K562 (cell line): ENCODE data around the gene DYNLT4. TPM values are rescaled to one million over a fixed set of nuclear protein-coding genes. Genes with fewer than 3 reads are reported as not detected.
A peak's percentile ranks its signal among the peaks of the same experiment; 100 is the strongest.

Source experiments
- ARNT ChIP-seq, 2 experiments: fragments of 450-650 bp; IDR thresholded peaks; 2 replicates each; pipeline ENCODE4 v1.6.1; 2016; ENCODE audit warnings: mild to moderate bottlenecking in 1 of 2
- CBX1 ChIP-seq: sonication (generic); IDR thresholded peaks from 2 replicates; pipeline ENCODE4 v1.6.1; 2016; ENCODE audit warnings: antibody characterized with exemption, low read depth, mild to moderate bottlenecking
- CBX3 ChIP-seq, 2 experiments: IDR thresholded peaks; 1 replicate in 1 of 2; 2 replicates in 1 of 2; pipeline ENCODE4 v1.6.1; 2012; ENCODE audit warnings: inconsistent platforms in 2 of 2, low read length in 2 of 2, borderline replicate concordance in 1 of 2, control low read depth in 1 of 2
- CHD2 ChIP-seq: IDR thresholded peaks from 2 replicates; pipeline ENCODE4 v1.6.1; 2011; ENCODE audit warnings: low read depth, low read length
- HDAC1 ChIP-seq, 2 experiments: fragments of 450-650 bp; IDR thresholded peaks; 2 replicates each; pipeline ENCODE4 v1.6.1; 2016 to 2017; ENCODE audit warnings: inconsistent platforms in 1 of 2, mild to moderate bottlenecking in 1 of 2, moderate library complexity in 1 of 2
- JUN ChIP-seq, 2 experiments: sonication (generic) in 1 of 2; formaldehyde crosslinking in 1 of 2; IDR thresholded peaks; 2 replicates each; pipeline versions ENCODE4 v1.6.1 to v1.8.0; 2012 to 2022; ENCODE audit warnings: borderline replicate concordance in 2 of 2, mild to moderate bottlenecking in 2 of 2, improper control_type of control experiment in 1 of 2, low read depth in 1 of 2, low read length in 1 of 2, missing genetic modification reagents in 1 of 2
- JUNB ChIP-seq: fragments of 450-650 bp; formaldehyde crosslinking; conservative IDR thresholded peaks from 2 replicates; pipeline ENCODE4 v1.4.0; 2020; ENCODE audit warnings: mild to moderate bottlenecking
- MCM7 ChIP-seq, 2 experiments: fragments of 450-650 bp; IDR thresholded peaks; 2 replicates each; pipeline ENCODE4 v1.6.1; 2016 to 2018
- MTA3 ChIP-seq: fragments of 450-650 bp; formaldehyde crosslinking; IDR thresholded peaks from 2 replicates; pipeline ENCODE4 v1.6.1; 2017; ENCODE audit warnings: mild to moderate bottlenecking, borderline replicate concordance
- SOX6 ChIP-seq: fragments of 450-650 bp; IDR thresholded peaks from 2 replicates; pipeline ENCODE4 v1.6.1; 2014; ENCODE audit warnings: mild to moderate bottlenecking
- SUPT5H ChIP-seq: fragments of 450-650 bp; IDR thresholded peaks from 2 replicates; pipeline ENCODE4 v1.6.1; 2016
- WHSC1 ChIP-seq: IDR thresholded peaks from one replicate; pipeline ENCODE4 v1.6.1; 2012; ENCODE audit warnings: low read length, control low read depth, inconsistent platforms
- XRCC3 ChIP-seq: fragments of 450-650 bp; IDR thresholded peaks from 2 replicates; pipeline ENCODE4 v1.6.1; 2017; ENCODE audit warnings: mild to moderate bottlenecking, moderate library complexity
- ZFX ChIP-seq: sonication (generic); formaldehyde crosslinking; IDR thresholded peaks from 2 replicates; pipeline ENCODE4 v1.8.0; 2022; ENCODE audit warnings: mild to moderate bottlenecking, missing genetic modification reagents, moderate library complexity
- polyA plus RNA-seq, 8 experiments: library from polyadenylated mRNA; depleted of rRNA in 4 of 8; stranded (reverse) in 5 of 8; unstranded in 3 of 8; fragments of >200 nt; fragmentation: Nextera tagmentation in 2 of 8; fragmentation: Illumina TruSeq in 1 of 8; extraction: Ambion mirVana in 2 of 8; extraction: Trizol in 1 of 8; gene quantifications; 2 replicates each; pipeline versions ENCODE4 v1.2.1 to v1.2.3, GENCODE V29; 2011 to 2014; ENCODE audit warnings: inconsistent platforms in 1 of 8, missing spikeins in 1 of 8
- total RNA-seq, 7 experiments: library from RNA; depleted of rRNA in 6 of 7; stranded (reverse); fragments of >200 nt in 6 of 7; fragmentation: Illumina TruSeq in 2 of 7; extraction: Trizol in 2 of 7; gene quantifications; 2 replicates each; pipeline versions ENCODE4 v1.2.1 to v1.2.3, GENCODE V29; 2011 to 2021; ENCODE audit warnings: low replicate concordance in 1 of 7
- TF ChIP-seq, protein P1 (sequence below), 2 experiments: IDR thresholded peaks; 2 replicates each; pipeline ENCODE4 v1.6.1; 2011; ENCODE audit warnings: borderline replicate concordance in 1 of 2, control low read depth in 1 of 2, low read depth in 1 of 2, low read length in 1 of 2, mild to moderate bottlenecking in 1 of 2, mixed read lengths in 1 of 2, moderate library complexity in 1 of 2; ENCODE audit not compliant: insufficient read depth in 1 of 2, insufficient read length in 1 of 2, poor library complexity in 1 of 2, severe bottlenecking in 1 of 2; ENCODE audit errors: extremely low read depth in 1 of 2
- TF ChIP-seq, protein P2 (sequence below): fragments of 250-450 bp; sonication (Bioruptor Pico); IDR thresholded peaks from 2 replicates; pipeline ENCODE4 v1.5.0; 2021
- TF ChIP-seq, protein P3 (sequence below), 3 experiments: IDR thresholded peaks in 2 of 3; conservative IDR thresholded peaks in 1 of 3; 2 replicates each; pipeline ENCODE4 v1.5.1; 2011 to 2012; ENCODE audit warnings: low read length in 3 of 3, mild to moderate bottlenecking in 3 of 3, control low read depth in 2 of 3, improper control_type of control experiment in 1 of 3, inconsistent platforms in 1 of 3, low read depth in 1 of 3, mixed read lengths in 1 of 3, moderate library complexity in 1 of 3; ENCODE audit not compliant: insufficient read depth in 2 of 3
- TF ChIP-seq, protein P4 (sequence below): sonication (generic); formaldehyde crosslinking; IDR thresholded peaks from 2 replicates; pipeline ENCODE4 v1.8.0; 2022; ENCODE audit warnings: mild to moderate bottlenecking, missing genetic modification reagents
- TF ChIP-seq, protein P5 (sequence below): sonication (generic); formaldehyde crosslinking; IDR thresholded peaks from 2 replicates; pipeline ENCODE4 v1.8.1; 2023; ENCODE audit warnings: mild to moderate bottlenecking, missing genetic modification reagents

Gene DYNLT4
- total and polyA plus RNA-seq, 9 of the 15 experiments (the other 6 are each of a cell fraction or from before 2014, with no cell fraction given), result 0.29 to 0.73 TPM; not detected in 7

DNA sequence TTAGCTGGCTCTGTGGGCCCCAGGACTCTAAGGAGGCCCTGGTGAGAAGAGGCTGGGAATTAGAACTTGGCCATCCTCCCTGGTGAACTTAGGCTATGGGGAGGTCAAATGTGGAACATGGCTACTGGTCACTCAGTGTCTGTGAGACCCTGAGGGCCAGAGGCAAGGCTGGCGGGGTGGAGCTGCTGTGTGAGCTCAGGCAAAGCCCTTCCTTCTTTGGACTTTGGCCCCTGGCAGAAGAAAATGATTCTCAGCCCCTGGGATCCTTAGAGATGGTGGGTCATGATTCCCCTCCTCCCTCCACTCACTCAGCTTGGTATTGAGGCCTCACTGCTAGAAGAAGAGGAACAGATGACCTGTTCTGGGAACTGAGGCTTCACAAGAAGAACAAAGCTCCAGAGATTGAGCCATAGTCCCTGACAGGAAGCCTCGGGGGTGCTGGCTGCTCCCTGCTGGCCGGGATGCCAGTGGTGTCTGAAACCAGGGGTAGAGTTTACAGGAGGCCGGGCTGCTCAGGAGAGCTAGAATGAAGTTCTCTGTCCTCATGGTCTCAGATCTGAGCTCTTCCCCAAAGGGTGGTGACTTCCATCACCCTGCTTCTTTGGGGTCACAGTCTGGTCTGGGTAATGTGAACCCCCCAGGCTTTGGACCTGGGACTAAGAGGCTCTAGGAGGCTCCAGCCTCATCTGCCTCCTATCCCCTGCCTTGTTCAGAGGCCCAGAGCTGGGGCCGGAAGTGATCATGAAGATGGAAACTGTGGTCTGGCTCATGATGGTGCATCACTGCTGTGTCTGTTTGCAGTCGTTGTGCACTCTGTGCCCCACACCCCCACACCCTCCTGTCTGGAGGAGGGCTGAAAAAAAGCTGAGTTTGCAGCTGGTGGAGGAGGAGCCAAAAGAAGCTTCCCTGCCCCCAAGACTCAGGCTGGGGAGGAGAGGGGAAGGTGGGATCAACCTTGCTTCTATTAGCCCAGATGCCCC lies 2.1 kb upstream of the DYNLT4 start (continued):
- TF ChIP-seq MCM7 (IDR thresholded peaks at IDR 0.05) (no peak), CBX1 (no peak), XRCC3 (no peak), SOX6 (no peak), SUPT5H (peak; percentile 21; the same call in 1 of the 2 replicates), ARNT (IDR thresholded peaks at IDR 0.05) (no peak), ZFX (no peak), JUN (IDR thresholded peaks at IDR 0.05; ENCODE audit: borderline replicate concordance, low read depth, low read length) (no peak), JUN (CRISPR knock-in tag; IDR thresholded peaks at IDR 0.05; ENCODE audit: borderline replicate concordance) (no peak), WHSC1 (peak; percentile 24), HDAC1 (IDR thresholded peaks at IDR 0.05) (peak in 1 of 2 experiments; percentile 11; a peak in 1 of 4 replicates), CHD2 (no peak), MTA3 (no peak), JUNB (no peak), CBX3 (IDR thresholded peaks at IDR 0.05; ENCODE audit: borderline replicate concordance in 1 of 2, low read length in 2 of 2) (no peak)
- TF ChIP-seq, protein P1, sequence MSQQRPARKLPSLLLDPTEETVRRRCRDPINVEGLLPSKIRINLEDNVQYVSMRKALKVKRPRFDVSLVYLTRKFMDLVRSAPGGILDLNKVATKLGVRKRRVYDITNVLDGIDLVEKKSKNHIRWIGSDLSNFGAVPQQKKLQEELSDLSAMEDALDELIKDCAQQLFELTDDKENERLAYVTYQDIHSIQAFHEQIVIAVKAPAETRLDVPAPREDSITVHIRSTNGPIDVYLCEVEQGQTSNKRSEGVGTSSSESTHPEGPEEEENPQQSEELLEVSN (IDR thresholded peaks at IDR 0.05; ENCODE audit: borderline replicate concordance in 1 of 2, extremely low read depth in 1 of 2, insufficient read depth in 1 of 2, insufficient read length in 1 of 2, low read depth in 1 of 2, low read length in 1 of 2, poor library complexity in 1 of 2, severe bottlenecking in 1 of 2), result no peak
- TF ChIP-seq, protein P2, sequence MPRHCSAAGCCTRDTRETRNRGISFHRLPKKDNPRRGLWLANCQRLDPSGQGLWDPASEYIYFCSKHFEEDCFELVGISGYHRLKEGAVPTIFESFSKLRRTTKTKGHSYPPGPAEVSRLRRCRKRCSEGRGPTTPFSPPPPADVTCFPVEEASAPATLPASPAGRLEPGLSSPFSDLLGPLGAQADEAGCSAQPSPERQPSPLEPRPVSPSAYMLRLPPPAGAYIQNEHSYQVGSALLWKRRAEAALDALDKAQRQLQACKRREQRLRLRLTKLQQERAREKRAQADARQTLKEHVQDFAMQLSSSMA (CRISPR knock-in tag), result no peak
- TF ChIP-seq, protein P3, sequence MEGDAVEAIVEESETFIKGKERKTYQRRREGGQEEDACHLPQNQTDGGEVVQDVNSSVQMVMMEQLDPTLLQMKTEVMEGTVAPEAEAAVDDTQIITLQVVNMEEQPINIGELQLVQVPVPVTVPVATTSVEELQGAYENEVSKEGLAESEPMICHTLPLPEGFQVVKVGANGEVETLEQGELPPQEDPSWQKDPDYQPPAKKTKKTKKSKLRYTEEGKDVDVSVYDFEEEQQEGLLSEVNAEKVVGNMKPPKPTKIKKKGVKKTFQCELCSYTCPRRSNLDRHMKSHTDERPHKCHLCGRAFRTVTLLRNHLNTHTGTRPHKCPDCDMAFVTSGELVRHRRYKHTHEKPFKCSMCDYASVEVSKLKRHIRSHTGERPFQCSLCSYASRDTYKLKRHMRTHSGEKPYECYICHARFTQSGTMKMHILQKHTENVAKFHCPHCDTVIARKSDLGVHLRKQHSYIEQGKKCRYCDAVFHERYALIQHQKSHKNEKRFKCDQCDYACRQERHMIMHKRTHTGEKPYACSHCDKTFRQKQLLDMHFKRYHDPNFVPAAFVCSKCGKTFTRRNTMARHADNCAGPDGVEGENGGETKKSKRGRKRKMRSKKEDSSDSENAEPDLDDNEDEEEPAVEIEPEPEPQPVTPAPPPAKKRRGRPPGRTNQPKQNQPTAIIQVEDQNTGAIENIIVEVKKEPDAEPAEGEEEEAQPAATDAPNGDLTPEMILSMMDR (IDR thresholded peaks at IDR 0.05 in 2 of 3, conservative IDR thresholded peaks at IDR 0.05 in 1 of 3; ENCODE audit: insufficient read depth in 2 of 3, low read depth in 1 of 3, low read length in 3 of 3), result 0 out of 6 replicates have a peak, but pooled peaks of 1 of the 3 experiments have one; percentile 12
- TF ChIP-seq, protein P4, sequence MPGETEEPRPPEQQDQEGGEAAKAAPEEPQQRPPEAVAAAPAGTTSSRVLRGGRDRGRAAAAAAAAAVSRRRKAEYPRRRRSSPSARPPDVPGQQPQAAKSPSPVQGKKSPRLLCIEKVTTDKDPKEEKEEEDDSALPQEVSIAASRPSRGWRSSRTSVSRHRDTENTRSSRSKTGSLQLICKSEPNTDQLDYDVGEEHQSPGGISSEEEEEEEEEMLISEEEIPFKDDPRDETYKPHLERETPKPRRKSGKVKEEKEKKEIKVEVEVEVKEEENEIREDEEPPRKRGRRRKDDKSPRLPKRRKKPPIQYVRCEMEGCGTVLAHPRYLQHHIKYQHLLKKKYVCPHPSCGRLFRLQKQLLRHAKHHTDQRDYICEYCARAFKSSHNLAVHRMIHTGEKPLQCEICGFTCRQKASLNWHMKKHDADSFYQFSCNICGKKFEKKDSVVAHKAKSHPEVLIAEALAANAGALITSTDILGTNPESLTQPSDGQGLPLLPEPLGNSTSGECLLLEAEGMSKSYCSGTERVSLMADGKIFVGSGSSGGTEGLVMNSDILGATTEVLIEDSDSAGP (CRISPR knock-in tag), result no peak
- TF ChIP-seq, protein P5, sequence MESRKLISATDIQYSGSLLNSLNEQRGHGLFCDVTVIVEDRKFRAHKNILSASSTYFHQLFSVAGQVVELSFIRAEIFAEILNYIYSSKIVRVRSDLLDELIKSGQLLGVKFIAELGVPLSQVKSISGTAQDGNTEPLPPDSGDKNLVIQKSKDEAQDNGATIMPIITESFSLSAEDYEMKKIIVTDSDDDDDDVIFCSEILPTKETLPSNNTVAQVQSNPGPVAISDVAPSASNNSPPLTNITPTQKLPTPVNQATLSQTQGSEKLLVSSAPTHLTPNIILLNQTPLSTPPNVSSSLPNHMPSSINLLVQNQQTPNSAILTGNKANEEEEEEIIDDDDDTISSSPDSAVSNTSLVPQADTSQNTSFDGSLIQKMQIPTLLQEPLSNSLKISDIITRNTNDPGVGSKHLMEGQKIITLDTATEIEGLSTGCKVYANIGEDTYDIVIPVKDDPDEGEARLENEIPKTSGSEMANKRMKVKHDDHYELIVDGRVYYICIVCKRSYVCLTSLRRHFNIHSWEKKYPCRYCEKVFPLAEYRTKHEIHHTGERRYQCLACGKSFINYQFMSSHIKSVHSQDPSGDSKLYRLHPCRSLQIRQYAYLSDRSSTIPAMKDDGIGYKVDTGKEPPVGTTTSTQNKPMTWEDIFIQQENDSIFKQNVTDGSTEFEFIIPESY (CRISPR knock-in tag), result 0 out of 2 replicates have a peak, but pooled peaks have one; percentile 11
